HepG2 (cell line): ENCODE data around the gene EWSR1. TPM values are rescaled to one million over a fixed set of nuclear protein-coding genes. Genes with fewer than 3 reads are reported as not detected.

Experiments
- ATAC-seq: fragments of 200-7000 bp; cut with Tn5 transposase; 3 replicates; pipeline ENCODE4 v1.9.1; 2020; ENCODE audit warnings: mild to moderate bottlenecking, moderate library complexity
- BruUV-seq: library from RNA; stranded (reverse); fragments of 400-500 nt; replicated peaks from 2 replicates; lab custom pipeline; 2021; lab: Mats Ljungman, UMichigan
- CTCF ChIA-PET: fragments of 300-600 bp; formaldehyde crosslinking; extraction: SDS; loops from one replicate; lab custom pipeline; 2021; ENCODE audit warnings: low total read pairs, inconsistent platforms, low intra/inter-chr PET ratio; lab: Yijun Ruan, JAX
- POLR2A ChIA-PET: fragments of 350-600 bp; sonication (Branson Sonifier 250); formaldehyde crosslinking; loops from one replicate; lab custom pipeline; 2020; ENCODE audit warnings: antibody characterized with exemption, inconsistent platforms; lab: Yijun Ruan, JAX
- DNase-seq: peaks from one replicate; pipeline ENCODE4 v3.0.0-alpha.2; 2015; ENCODE audit warnings: low spot score
- FAIRE-seq: peaks from 3 replicates; lab custom pipeline; 2011; peaks lifted over from hg19 to GRCh38; lab: Jason Lieb, UNC
- H2AFZ ChIP-seq: one replicate; pipeline ENCODE4 v1.6.1; 2011; ENCODE audit warnings: low read length, inconsistent platforms
- H3K27ac ChIP-seq: fragments of 300-600 bp; 3 replicates; pipeline ENCODE4 v1.8.0; 2011; ENCODE audit warnings: mixed run types, mild to moderate bottlenecking, mixed read lengths, low read length, inconsistent platforms; ENCODE audit not compliant: insufficient read depth; ENCODE audit errors: extremely low read length
- H3K27me3 ChIP-seq, 2 experiments: fragments of 200-600 bp in 1 of 2; 2 replicates in 1 of 2; 3 replicates in 1 of 2; pipeline versions ENCODE4 v1.6.0 to v1.8.0; 2011; ENCODE audit warnings: low read length in 2 of 2, mild to moderate bottlenecking in 2 of 2, moderate library complexity in 2 of 2, inconsistent platforms in 1 of 2; ENCODE audit not compliant: insufficient read depth in 2 of 2, control insufficient read depth in 1 of 2
- H3K36me3 ChIP-seq, 2 experiments: fragments of 200-600 bp in 1 of 2; replicated peaks in 1 of 2; 2 replicates in 1 of 2; 3 replicates in 1 of 2; pipeline versions ENCODE4 v1.5.1 to v1.8.0; 2011; ENCODE audit warnings: low read length in 2 of 2, inconsistent platforms in 1 of 2; ENCODE audit not compliant: insufficient read depth in 2 of 2, control insufficient read depth in 1 of 2
- H3K4me1 ChIP-seq: 2 replicates; pipeline ENCODE4 v1.5.1; 2012; ENCODE audit warnings: low read length, inconsistent platforms; ENCODE audit not compliant: insufficient read depth
- H3K4me2 ChIP-seq: 2 replicates; pipeline ENCODE4 v1.6.0; 2011; ENCODE audit warnings: low read depth, low read length, inconsistent platforms
- H3K4me3 ChIP-seq, 3 experiments: fragments of 200-600 bp in 1 of 3; sonication (generic), shearing (Covaris generic) in 1 of 3; replicated peaks in 1 of 3; 2 replicates each; pipeline ENCODE4 v1.5.1; 2011 to 2016; ENCODE audit warnings: low read length in 3 of 3, inconsistent platforms in 2 of 3, low read depth in 2 of 3, mild to moderate bottlenecking in 2 of 3, control low read depth in 1 of 3, mixed read lengths in 1 of 3; ENCODE audit not compliant: insufficient read depth in 1 of 3
- H3K79me2 ChIP-seq: one replicate; pipeline ENCODE4 v1.6.1; 2011; ENCODE audit warnings: low read length, inconsistent platforms; ENCODE audit not compliant: insufficient read depth
- H3K9ac ChIP-seq: 2 replicates; pipeline ENCODE4 v1.6.0; 2011; ENCODE audit warnings: mild to moderate bottlenecking, low read depth, low read length, inconsistent platforms; ENCODE audit not compliant: insufficient read depth
- H3K9me3 ChIP-seq: 2 replicates; pipeline ENCODE4 v1.5.1; 2012; ENCODE audit warnings: mild to moderate bottlenecking, low read length
- H4K20me1 ChIP-seq: 2 replicates; pipeline ENCODE4 v1.6.0; 2011; ENCODE audit warnings: inconsistent platforms, mild to moderate bottlenecking, low read length, moderate library complexity; ENCODE audit not compliant: insufficient read depth
- CHD4 ChIP-seq: fragments of 200-600 bp; sonication (generic); IDR thresholded peaks from 2 replicates; pipeline ENCODE4 v1.7.0; 2017; ENCODE audit warnings: mild to moderate bottlenecking, low read length, borderline replicate concordance
- DMAP1 ChIP-seq: IDR thresholded peaks from 2 replicates; pipeline ENCODE4 v1.6.1; 2016
- FOSL2 ChIP-seq: sonication (generic); formaldehyde crosslinking; IDR thresholded peaks from 2 replicates; pipeline ENCODE4 v1.4.0; 2020; ENCODE audit warnings: missing genetic modification reagents
- FOXK1 ChIP-seq: sonication (generic); formaldehyde crosslinking; IDR thresholded peaks from 2 replicates; pipeline ENCODE4 v1.4.0; 2020; ENCODE audit warnings: low read depth, missing genetic modification reagents, borderline replicate concordance
- HDAC1 ChIP-seq: sonication (generic); formaldehyde crosslinking; IDR thresholded peaks from 2 replicates; pipeline ENCODE4 v1.5.1; 2020; ENCODE audit warnings: mild to moderate bottlenecking, missing genetic modification reagents
- IRX3 ChIP-seq: sonication (generic); formaldehyde crosslinking; IDR thresholded peaks from 2 replicates; pipeline ENCODE4 v1.8.1; 2023; ENCODE audit warnings: mild to moderate bottlenecking, low read depth, missing genetic modification reagents, borderline replicate concordance
- KAT8 ChIP-seq: IDR thresholded peaks from 2 replicates; pipeline ENCODE4 v1.6.1; 2016; ENCODE audit warnings: missing genetic modification reagents, missing compliant biosample characterization
- KDM5A ChIP-seq: fragments of 200-600 bp; sonication (generic); IDR thresholded peaks from 2 replicates; pipeline ENCODE4 v1.7.0; 2018; ENCODE audit warnings: antibody characterized with exemption, mild to moderate bottlenecking, low read length, borderline replicate concordance
- RFX3 ChIP-seq: IDR thresholded peaks from 2 replicates; pipeline ENCODE4 v1.6.1; 2016; ENCODE audit warnings: missing biosample characterization, missing genetic modification reagents
- SIN3A ChIP-seq: IDR thresholded peaks from 2 replicates; pipeline ENCODE4 v1.6.1; 2011; ENCODE audit warnings: low read depth, mild to moderate bottlenecking, control low read depth, low read length, borderline replicate concordance
- SMC3 ChIP-seq: IDR thresholded peaks from 2 replicates; pipeline ENCODE4 v1.6.1; 2011; ENCODE audit warnings: low read length, improper control_type of control experiment
- SP5 ChIP-seq: IDR thresholded peaks from 2 replicates; pipeline ENCODE4 v1.6.1; 2016; ENCODE audit warnings: low read depth, borderline replicate concordance
- TAF15 ChIP-seq: fragments of 200-400 bp; formaldehyde crosslinking; IDR thresholded peaks from one replicate; pipeline ENCODE4 v1.6.1; 2018; ENCODE audit warnings: mild to moderate bottlenecking, low read depth, low read length; ENCODE audit not compliant: poor library complexity, severe bottlenecking
- ZBTB20 ChIP-seq: sonication (generic); formaldehyde crosslinking; IDR thresholded peaks from 2 replicates; pipeline ENCODE4 v1.8.1; 2023; ENCODE audit warnings: missing genetic modification reagents, low read depth, mild to moderate bottlenecking, borderline replicate concordance
- ZKSCAN8 ChIP-seq: IDR thresholded peaks from 2 replicates; pipeline ENCODE4 v1.6.1; 2016; ENCODE audit warnings: borderline replicate concordance, missing genetic modification reagents, missing compliant biosample characterization
- ZNF549 ChIP-seq: sonication (generic); formaldehyde crosslinking; IDR thresholded peaks from 2 replicates; pipeline ENCODE4 v1.5.0; 2020; ENCODE audit warnings: missing genetic modification reagents
- WGBS: methylation state at CpG from one replicate; pipeline ENCODE4 v1.1.6; 2017; ENCODE audit warnings: low lambda C conversion rate; 5-methylcytosine and 5-hydroxymethylcytosine counted together
- in situ Hi-C: cut with HindIII; loops from 2 replicates; pipeline ENCODE4 v1.10.0; 2017; ENCODE audit warnings: low pct_unique_long_range_greater_than_20kb; ENCODE audit not compliant: extremely low pct_ligation_motif_present
- intact Hi-C: fragments of 100-400 bp; cut with micrococcal nuclease; formaldehyde crosslinking; loops from one replicate; pipeline ENCODE4 v1.10.0; 2022; ENCODE audit not compliant: unreplicated experiment
- polyA plus RNA-seq, 8 experiments: library from polyadenylated mRNA; depleted of rRNA in 3 of 8; stranded (reverse) in 7 of 8; unstranded in 1 of 8; fragments of >200 nt; fragmentation: Illumina TruSeq in 4 of 8; extraction: Trizol in 4 of 8; gene quantifications; 2 replicates each; pipeline versions ENCODE4 v1.2.1 to v1.2.3, GENCODE V29; 2011 to 2016; ENCODE audit warnings: low read depth in 4 of 8, missing spikeins in 1 of 8, mixed read lengths in 1 of 8; ENCODE audit not compliant: insufficient read depth in 1 of 8
- total RNA-seq, 5 experiments: library from RNA; depleted of rRNA; stranded (reverse); fragments of >200 nt; fragmentation: Illumina TruSeq; extraction: Trizol; gene quantifications; 2 replicates each; pipeline ENCODE4 v1.2.3, GENCODE V29; 2016; ENCODE audit warnings: low read depth in 1 of 5
- TF ChIP-seq, protein P1 (sequence below): sonication (generic); formaldehyde crosslinking; IDR thresholded peaks from 2 replicates; pipeline ENCODE4 v1.8.0; 2022; ENCODE audit warnings: missing genetic modification reagents, mild to moderate bottlenecking, inconsistent platforms, borderline replicate concordance

The EWSR1 gene
- total and polyA plus RNA-seq, 2 of the 13 experiments (the other 11 are each of a cell fraction or from before 2014, with no cell fraction given): 211 to 326 TPM

DNA sequence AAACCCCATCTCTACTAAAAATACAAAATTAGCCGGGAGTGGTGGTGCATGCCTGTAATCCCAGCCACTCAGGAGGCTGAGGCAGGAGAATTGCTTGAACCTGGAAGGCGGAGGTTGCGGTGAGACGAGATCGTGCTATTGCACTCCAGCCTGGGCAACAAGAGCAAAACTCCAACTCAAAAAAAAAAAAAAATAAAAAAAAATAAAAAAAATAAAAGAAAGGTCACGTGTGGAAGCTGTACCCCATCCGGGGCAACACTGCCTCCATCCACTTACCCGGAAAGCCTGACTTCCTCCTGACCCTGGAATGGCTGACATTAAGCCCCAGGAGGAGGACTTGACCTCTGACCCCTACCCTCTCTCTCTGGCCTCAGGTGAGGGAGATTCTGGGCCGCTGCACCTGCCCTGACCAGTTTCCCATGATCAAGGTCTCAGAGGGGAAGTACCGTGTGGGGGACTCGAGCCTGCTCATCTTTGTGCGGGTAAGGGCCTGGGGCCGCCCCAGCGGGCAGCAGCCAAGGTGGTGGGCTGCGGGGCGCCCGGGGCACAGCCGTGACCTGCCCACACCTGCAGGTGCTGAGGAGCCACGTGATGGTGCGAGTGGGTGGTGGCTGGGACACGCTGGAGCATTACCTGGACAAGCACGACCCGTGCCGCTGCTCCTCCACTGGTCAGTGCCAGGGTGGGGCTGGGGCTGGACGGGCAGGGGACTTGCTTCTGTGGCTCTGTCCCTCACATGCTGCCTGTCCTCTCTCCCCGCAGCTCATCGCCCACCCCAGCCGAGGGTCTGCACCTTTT, 42.2 kb downstream of the EWSR1 start:
- Histone ChIP-seq H3K9ac (no peak overlapping the region), H3K4me1 (peaks cover 66% of the 10 kb centered on the region), H3K27me3 (peaks cover 5 to 23% of the 10 kb centered on the region in 2 experiments; a peak in 4 of 5 replicates), H3K79me2 (no peaks in the 10 kb centered on the region), H4K20me1 (no peaks in the 10 kb centered on the region), H3K4me2 (no peak overlapping the region; the same call in 1 of the 2 replicates), H3K4me3 (no peak overlapping the region), H3K27ac (no peak overlapping the region), H3K36me3 (no peaks in the 10 kb centered on the region), H3K9me3 (no peaks in the 10 kb centered on the region), H2AFZ (no peak overlapping the region)
- in situ Hi-C loops (no loop called here), intact Hi-C loops (no loop called here)
- FAIRE-seq (no peak), DNase-seq (no peak), ATAC-seq (no peak)
- BruUV-seq: no TSS peak
- TF ChIP-seq TAF15 (peak; percentile 14), SMC3 (no peak)
- POLR2A ChIA-PET: no interaction called here
- 58% methylated on average over 14 of the region's 28 CpGs for WGBS
- CTCF ChIA-PET: no interaction called here

DNA sequence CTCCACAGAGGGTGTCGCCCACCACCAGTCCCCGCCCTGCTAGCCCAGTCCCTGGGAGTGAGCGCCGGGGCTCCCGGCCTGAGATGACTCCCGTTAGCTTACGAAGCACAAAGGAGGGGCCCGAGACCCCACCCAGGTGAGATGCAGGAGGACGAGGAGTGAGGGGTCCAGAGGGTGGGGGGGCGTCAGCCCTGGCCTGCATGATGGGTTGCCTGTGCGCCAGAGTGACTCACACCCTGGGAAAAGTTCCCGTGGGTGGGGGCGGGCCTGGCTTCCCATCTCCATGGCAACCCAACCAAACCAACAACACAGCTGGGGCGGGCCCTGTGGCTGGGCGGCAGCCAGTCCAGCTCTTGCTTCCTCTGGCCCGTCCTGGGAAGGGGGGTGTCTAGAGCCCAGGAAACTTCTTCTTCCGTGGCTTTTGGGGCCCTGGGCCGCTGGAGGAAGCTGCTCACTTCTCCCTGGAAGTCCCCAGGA, 42.8 kb downstream of the EWSR1 start:
- Histone ChIP-seq H3K9ac (no peak overlapping the region), H3K27ac (no peak overlapping the region), H2AFZ (no peak overlapping the region), H3K4me1 (peaks cover 60% of the 10 kb centered on the region), H3K36me3 (no peaks in the 10 kb centered on the region), H3K4me2 (peak overlapping the region; percentile 27; the same call in 1 of the 2 replicates), H3K79me2 (no peaks in the 10 kb centered on the region), H4K20me1 (no peaks in the 10 kb centered on the region), H3K9me3 (no peaks in the 10 kb centered on the region), H3K4me3 (no peak overlapping the region), H3K27me3 (peaks cover 5 to 26% of the 10 kb centered on the region in 2 experiments; a peak in 4 of 5 replicates)
- intact Hi-C loops (no loop called here), in situ Hi-C loops (no loop called here)
- CTCF ChIA-PET: no interaction called here
- FAIRE-seq: no peak
- WGBS: 55% methylated on average over 8 of the region's 18 CpGs
- BruUV-seq: no TSS peak
- POLR2A ChIA-PET: no interaction called here
- peak; percentile 73 for DNase-seq
- ATAC-seq: peak; percentile 47
- TF ChIP-seq CHD4: 0 out of 2 replicates have a peak, but pooled peaks have one; percentile 40
- no peak for TF ChIP-seq ZBTB20 (CRISPR knock-in tag)
- TF ChIP-seq, protein P1, sequence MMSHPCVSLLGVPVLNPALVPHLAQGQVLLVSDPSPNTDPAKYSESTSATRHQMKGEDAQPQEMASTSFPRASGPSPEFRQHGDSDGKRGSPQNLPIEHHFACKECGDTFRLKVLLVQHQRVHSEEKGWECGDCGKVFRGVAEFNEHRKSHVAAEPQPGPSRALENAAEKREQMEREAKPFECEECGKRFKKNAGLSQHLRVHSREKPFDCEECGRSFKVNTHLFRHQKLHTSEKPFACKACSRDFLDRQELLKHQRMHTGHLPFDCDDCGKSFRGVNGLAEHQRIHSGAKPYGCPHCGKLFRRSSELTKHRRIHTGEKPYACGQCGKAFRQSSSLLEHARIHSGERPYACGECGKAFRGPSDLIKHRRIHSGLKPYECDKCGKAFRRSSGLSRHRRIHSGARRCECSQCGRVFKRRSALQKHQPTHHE (CRISPR knock-in tag): no peak
- no peak for TF ChIP-seq KAT8 (CRISPR knock-in tag)
- TF ChIP-seq DMAP1 (CRISPR knock-in tag): no peak
- TF ChIP-seq IRX3 (CRISPR knock-in tag): no peak
- 0 out of 2 replicates have a peak, but pooled peaks have one; percentile 20 for TF ChIP-seq HDAC1 (CRISPR knock-in tag)
- TF ChIP-seq ZKSCAN8 (CRISPR knock-in tag): no peak
- TF ChIP-seq SIN3A: 0 out of 2 replicates have a peak, but pooled peaks have one; percentile 51
- no peak for TF ChIP-seq KDM5A
- peak; percentile 87 for TF ChIP-seq RFX3 (CRISPR knock-in tag)
- TF ChIP-seq SP5 (CRISPR knock-in tag): peak; percentile 19; the same call in 1 of the 2 replicates
- TF ChIP-seq FOSL2 (CRISPR knock-in tag): peak; percentile 89
- TF ChIP-seq FOXK1: peak; percentile 42; the same call in 1 of the 2 replicates
- TF ChIP-seq ZNF549 (CRISPR knock-in tag): no peak
